ENCODE data around the gene TBC1D1.

DNA sequence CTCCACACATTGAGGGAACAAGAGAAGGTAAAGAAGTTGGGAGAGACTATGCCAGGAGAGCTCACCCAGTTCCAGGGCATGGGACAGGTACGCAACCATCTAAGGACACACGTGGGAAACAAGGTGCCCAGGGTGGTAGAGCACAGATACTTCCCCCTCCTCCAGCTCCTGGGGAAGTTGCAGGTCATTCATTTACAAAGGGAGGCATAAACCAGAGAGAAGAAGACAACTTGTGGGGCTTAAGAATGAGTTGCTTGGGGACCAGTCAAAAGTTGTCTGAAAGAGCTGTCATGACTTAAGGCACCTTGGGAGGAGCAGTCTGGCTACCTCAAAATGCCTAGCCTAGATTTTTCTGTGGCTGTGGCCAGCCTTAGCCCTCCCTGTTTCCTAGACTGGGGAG lies 255.5 kb downstream of the TBC1D1 start:
- no peak for TF ChIP-seq CTCF (tag by site-specific recombination; IDR thresholded peaks at IDR 0.05)
- no peak for TF ChIP-seq ZNF24 (tag by site-specific recombination; IDR thresholded peaks at IDR 0.05)
- TF ChIP-seq ZNF704 (tag by site-specific recombination; IDR thresholded peaks at IDR 0.05): no peak
- no peak for TF ChIP-seq ZNF585B (tag by site-specific recombination; IDR thresholded peaks at IDR 0.05)
- TF ChIP-seq, protein P1, sequence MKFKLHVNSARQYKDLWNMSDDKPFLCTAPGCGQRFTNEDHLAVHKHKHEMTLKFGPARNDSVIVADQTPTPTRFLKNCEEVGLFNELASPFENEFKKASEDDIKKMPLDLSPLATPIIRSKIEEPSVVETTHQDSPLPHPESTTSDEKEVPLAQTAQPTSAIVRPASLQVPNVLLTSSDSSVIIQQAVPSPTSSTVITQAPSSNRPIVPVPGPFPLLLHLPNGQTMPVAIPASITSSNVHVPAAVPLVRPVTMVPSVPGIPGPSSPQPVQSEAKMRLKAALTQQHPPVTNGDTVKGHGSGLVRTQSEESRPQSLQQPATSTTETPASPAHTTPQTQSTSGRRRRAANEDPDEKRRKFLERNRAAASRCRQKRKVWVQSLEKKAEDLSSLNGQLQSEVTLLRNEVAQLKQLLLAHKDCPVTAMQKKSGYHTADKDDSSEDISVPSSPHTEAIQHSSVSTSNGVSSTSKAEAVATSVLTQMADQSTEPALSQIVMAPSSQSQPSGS (tag by site-specific recombination; IDR thresholded peaks at IDR 0.05; ENCODE audit: low read depth): no peak
- TF ChIP-seq KLF17 (tag by site-specific recombination; IDR thresholded peaks at IDR 0.05): no peak
- no peak for TF ChIP-seq YY2 (tag by site-specific recombination; IDR thresholded peaks at IDR 0.05)
- no peak for TF ChIP-seq ZBTB21 (tag by site-specific recombination; IDR thresholded peaks at IDR 0.05)
- no peak for TF ChIP-seq ZBTB49 (tag by site-specific recombination; IDR thresholded peaks at IDR 0.05; ENCODE audit: low read depth)
- no peak for TF ChIP-seq SP2 (tag by site-specific recombination; IDR thresholded peaks at IDR 0.05)
- no peak for TF ChIP-seq ZNF510 (tag by site-specific recombination; IDR thresholded peaks at IDR 0.05; ENCODE audit: insufficient replicate concordance)
